Neutrophil (primary cell): ENCODE results near the gene CCDC187.

Experiments
- H3K27ac ChIP-seq: fragments of 200-600 bp; sonication (generic); 2 replicates; pipeline ENCODE4 v1.5.1; 2016; ENCODE audit warnings: mild to moderate bottlenecking, moderate library complexity
- H3K27me3 ChIP-seq: fragments of 200-600 bp; sonication (generic); 2 replicates; pipeline ENCODE4 v1.6.0; 2016; ENCODE audit warnings: mild to moderate bottlenecking
- H3K36me3 ChIP-seq: fragments of 200-600 bp; sonication (generic); 2 replicates; pipeline ENCODE4 v1.5.1; 2017
- H3K4me1 ChIP-seq, 2 experiments: fragments of 200-600 bp in 1 of 2; sonication (generic) in 1 of 2; 1 replicate in 1 of 2; 2 replicates in 1 of 2; pipeline versions ENCODE4 v1.5.1 to v1.6.1; 2013 to 2016; ENCODE audit warnings: low read depth in 1 of 2, low read length in 1 of 2, mild to moderate bottlenecking in 1 of 2, moderate library complexity in 1 of 2; ENCODE audit not compliant: control insufficient read depth in 1 of 2, insufficient read depth in 1 of 2
- H3K4me3 ChIP-seq, 2 experiments: fragments of 200-600 bp in 1 of 2; sonication (generic) in 1 of 2; 1 replicate in 1 of 2; 2 replicates in 1 of 2; pipeline ENCODE4 v1.5.1; 2013 to 2016; ENCODE audit warnings: low read depth in 1 of 2, low read length in 1 of 2, mild to moderate bottlenecking in 1 of 2, moderate library complexity in 1 of 2
- H3K9me3 ChIP-seq: fragments of 200-600 bp; sonication (generic); 2 replicates; pipeline ENCODE4 v1.5.1; 2016
- CTCF ChIP-seq: fragments of 200-600 bp; sonication (generic); IDR thresholded peaks from 2 replicates; pipeline ENCODE4 v1.5.1; 2016; ENCODE audit warnings: antibody characterized with exemption

Gene CCDC187

GRCh38 chr9:136255166-136255538, 48.7 kb downstream of the CCDC187 start:
- no peaks in the 10 kb centered on the region for H3K4me1 ChIP-seq
- H3K36me3 ChIP-seq, result no peaks in the 10 kb centered on the region

GRCh38 chr9:136254381-136255165, 49.3 kb downstream of the CCDC187 start:
- H3K4me1 ChIP-seq, result no peaks in the 10 kb centered on the region
- no peaks in the 10 kb centered on the region for H3K36me3 ChIP-seq
- peaks cover 8% of the 10 kb centered on the region for H3K27me3 ChIP-seq
- H3K9me3 ChIP-seq, result no peaks in the 10 kb centered on the region
- no peak overlapping the region for H3K27ac ChIP-seq
- TF ChIP-seq CTCF, result no peak
- H3K4me3 ChIP-seq, result no peak overlapping the region

More at GRCh38 chr9:136255166-136255538, 48.7 kb downstream of the CCDC187 start:
- Histone ChIP-seq H3K27ac (no peak overlapping the region), H3K9me3 (no peaks in the 10 kb centered on the region), H3K4me3 (no peak overlapping the region), H3K27me3 (peaks cover 5% of the 10 kb centered on the region)
- no peak for TF ChIP-seq CTCF

- no peak for TF ChIP-seq CTCF
- no peaks in the 10 kb centered on the region for H3K36me3 ChIP-seq
- no peak overlapping the region for H3K4me3 ChIP-seq
- no peaks in the 10 kb centered on the region for H3K4me1 ChIP-seq
- no peak overlapping the region for H3K27ac ChIP-seq
- H3K27me3 ChIP-seq, result peaks cover 8% of the 10 kb centered on the region
- no peaks in the 10 kb centered on the region for H3K9me3 ChIP-seq
These were observed 50.4 kb downstream of the CCDC187 start for GRCh38 chr9:136253246-136254130.

- no peak overlapping the region for H3K27ac ChIP-seq
- TF ChIP-seq CTCF, result no peak
- no peaks in the 10 kb centered on the region for H3K4me1 ChIP-seq
- H3K27me3 ChIP-seq, result peaks cover 8% of the 10 kb centered on the region
- H3K9me3 ChIP-seq, result no peaks in the 10 kb centered on the region
- no peaks in the 10 kb centered on the region for H3K36me3 ChIP-seq
- H3K4me3 ChIP-seq, result no peak overlapping the region
These were observed 51.0 kb downstream of the CCDC187 start for GRCh38 chr9:136252846-136253245.

- H3K4me1 ChIP-seq, result no peaks in the 10 kb centered on the region
- H3K36me3 ChIP-seq, result no peaks in the 10 kb centered on the region
- no peaks in the 10 kb centered on the region for H3K9me3 ChIP-seq
- H3K4me3 ChIP-seq, result no peak overlapping the region
- TF ChIP-seq CTCF, result no peak
- H3K27me3 ChIP-seq, result peaks cover 8% of the 10 kb centered on the region
- no peak overlapping the region for H3K27ac ChIP-seq
These were observed 51.6 kb downstream of the CCDC187 start for GRCh38 chr9:136252281-136252680.
